ENCODE data around the gene MTPN.

Gene MTPN

GRCh38 chr7:136006208-136006607 is 29.0 kb upstream of the MTPN start:
- no peak for DNase-seq (ENCODE audit: low read depth)
- TF ChIP-seq MAX (IDR thresholded peaks at IDR 0.05; ENCODE audit: low read depth, low read length) (no peak), MYC (IDR thresholded peaks at IDR 0.05; ENCODE audit: low read depth, low read length) (no peak), CTCF (IDR thresholded peaks at IDR 0.05; ENCODE audit: low read depth, low read length) (no peak), POLR2A (IDR thresholded peaks at IDR 0.05; ENCODE audit: extremely low read depth, insufficient read length) (no peak)
- H3K4me3 ChIP-seq (ENCODE audit: low read depth, low read length): no peak overlapping the region

GRCh38 chr7:136004083-136004482 is 26.9 kb upstream of the MTPN start:
- H3K4me3 ChIP-seq (ENCODE audit: low read depth, low read length): no peak overlapping the region
- DNase-seq (ENCODE audit: low read depth): no peak
- TF ChIP-seq MYC (IDR thresholded peaks at IDR 0.05; ENCODE audit: low read depth, low read length): no peak
- no peak for TF ChIP-seq POLR2A (IDR thresholded peaks at IDR 0.05; ENCODE audit: extremely low read depth, insufficient read length)
- no peak for TF ChIP-seq MAX (IDR thresholded peaks at IDR 0.05; ENCODE audit: low read depth, low read length)
- TF ChIP-seq CTCF (IDR thresholded peaks at IDR 0.05; ENCODE audit: low read depth, low read length): no peak

GRCh38 chr7:136002802-136003201 is 25.6 kb upstream of the MTPN start:
- DNase-seq (ENCODE audit: low read depth): no peak
- TF ChIP-seq POLR2A (IDR thresholded peaks at IDR 0.05; ENCODE audit: extremely low read depth, insufficient read length) (no peak), MYC (IDR thresholded peaks at IDR 0.05; ENCODE audit: low read depth, low read length) (no peak), MAX (IDR thresholded peaks at IDR 0.05; ENCODE audit: low read depth, low read length) (no peak), CTCF (IDR thresholded peaks at IDR 0.05; ENCODE audit: low read depth, low read length) (no peak)
- H3K4me3 ChIP-seq (ENCODE audit: low read depth, low read length): no peak overlapping the region

- no peak for DNase-seq (ENCODE audit: low read depth)
- H3K4me3 ChIP-seq (ENCODE audit: low read depth, low read length): no peak overlapping the region
- no peak for TF ChIP-seq POLR2A (IDR thresholded peaks at IDR 0.05; ENCODE audit: extremely low read depth, insufficient read length)
- no peak for TF ChIP-seq MYC (IDR thresholded peaks at IDR 0.05; ENCODE audit: low read depth, low read length)
- no peak for TF ChIP-seq CTCF (IDR thresholded peaks at IDR 0.05; ENCODE audit: low read depth, low read length)
Observed at GRCh38 chr7:136000288-136000913, 23.2 kb upstream of the MTPN start.

GRCh38 chr7:135998081-135998480 is 20.9 kb upstream of the MTPN start:
- H3K4me3 ChIP-seq (ENCODE audit: low read depth, low read length): no peak overlapping the region
- DNase-seq (ENCODE audit: low read depth): no peak
- no peak for TF ChIP-seq MYC (IDR thresholded peaks at IDR 0.05; ENCODE audit: low read depth, low read length)
- no peak for TF ChIP-seq POLR2A (IDR thresholded peaks at IDR 0.05; ENCODE audit: extremely low read depth, insufficient read length)
- TF ChIP-seq CTCF (IDR thresholded peaks at IDR 0.05; ENCODE audit: low read depth, low read length): no peak
- no peak for TF ChIP-seq MAX (IDR thresholded peaks at IDR 0.05; ENCODE audit: low read depth, low read length)

- DNase-seq (ENCODE audit: low read depth): no peak
- no peak for TF ChIP-seq MYC (IDR thresholded peaks at IDR 0.05; ENCODE audit: low read depth, low read length)
- no peak for TF ChIP-seq MAX (IDR thresholded peaks at IDR 0.05; ENCODE audit: low read depth, low read length)
- TF ChIP-seq POLR2A (IDR thresholded peaks at IDR 0.05; ENCODE audit: extremely low read depth, insufficient read length): no peak
- TF ChIP-seq CTCF (IDR thresholded peaks at IDR 0.05; ENCODE audit: low read depth, low read length): no peak
Observed at GRCh38 chr7:135995748-135996147, 18.6 kb upstream of the MTPN start.

More at GRCh38 chr7:135995748-135996147, 18.6 kb upstream of the MTPN start:
- no peak overlapping the region for H3K4me3 ChIP-seq (ENCODE audit: low read depth, low read length)
